OCI-LY7 (cell line): ENCODE measurements around the gene TWIST2.

Source experiments
- EZH2phosphoT487 ChIP-seq: fragments of 200-600 bp; sonication (generic); IDR thresholded peaks from 2 replicates; pipeline ENCODE4 v1.6.1; 2018; ENCODE audit warnings: low read depth, borderline replicate concordance, mild to moderate bottlenecking, mixed run types, antibody characterized with exemption, low read length, moderate library complexity, mixed read lengths
- TF ChIP-seq, protein P1 (sequence below): fragments of 200-600 bp; sonication (generic); conservative IDR thresholded peaks from 2 replicates; pipeline ENCODE4 v1.5.1; 2014; ENCODE audit warnings: mild to moderate bottlenecking, antibody characterized with exemption, low read length, moderate library complexity, mixed read lengths

DNA sequence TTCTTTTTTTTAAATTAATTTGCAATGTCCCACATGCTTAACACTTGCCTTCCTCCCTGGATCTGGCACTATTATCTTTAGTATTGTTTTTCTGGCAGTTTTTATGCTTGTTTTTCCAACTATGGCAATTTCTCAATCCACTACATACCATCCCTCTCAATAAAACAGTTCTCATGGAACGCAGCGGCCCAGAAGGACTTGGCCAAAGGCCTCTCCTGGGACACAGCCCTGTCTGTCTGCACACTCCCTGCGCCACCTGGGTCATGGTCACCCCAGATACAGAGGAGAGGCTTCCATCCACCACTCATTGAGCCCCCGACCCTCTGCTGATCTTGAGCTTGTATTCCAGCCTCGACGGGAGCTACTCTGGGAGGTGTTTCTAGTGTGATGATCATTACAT is 91.2 kb downstream of the TWIST2 start:
- TF ChIP-seq, protein P1, sequence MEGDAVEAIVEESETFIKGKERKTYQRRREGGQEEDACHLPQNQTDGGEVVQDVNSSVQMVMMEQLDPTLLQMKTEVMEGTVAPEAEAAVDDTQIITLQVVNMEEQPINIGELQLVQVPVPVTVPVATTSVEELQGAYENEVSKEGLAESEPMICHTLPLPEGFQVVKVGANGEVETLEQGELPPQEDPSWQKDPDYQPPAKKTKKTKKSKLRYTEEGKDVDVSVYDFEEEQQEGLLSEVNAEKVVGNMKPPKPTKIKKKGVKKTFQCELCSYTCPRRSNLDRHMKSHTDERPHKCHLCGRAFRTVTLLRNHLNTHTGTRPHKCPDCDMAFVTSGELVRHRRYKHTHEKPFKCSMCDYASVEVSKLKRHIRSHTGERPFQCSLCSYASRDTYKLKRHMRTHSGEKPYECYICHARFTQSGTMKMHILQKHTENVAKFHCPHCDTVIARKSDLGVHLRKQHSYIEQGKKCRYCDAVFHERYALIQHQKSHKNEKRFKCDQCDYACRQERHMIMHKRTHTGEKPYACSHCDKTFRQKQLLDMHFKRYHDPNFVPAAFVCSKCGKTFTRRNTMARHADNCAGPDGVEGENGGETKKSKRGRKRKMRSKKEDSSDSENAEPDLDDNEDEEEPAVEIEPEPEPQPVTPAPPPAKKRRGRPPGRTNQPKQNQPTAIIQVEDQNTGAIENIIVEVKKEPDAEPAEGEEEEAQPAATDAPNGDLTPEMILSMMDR, result no peak
- no peak for TF ChIP-seq EZH2phosphoT487
